Fibroblast of the conjunctiva (primary cell): Measurements from ENCODE around the gene CCDC175.

Source experiments
- DNase-seq: peaks from one replicate; pipeline ENCODE4 v3.0.0-alpha.2; 2010; ENCODE audit warnings: low read depth

Gene CCDC175

GRCh38 chr14:59576332-59577294 lies at the start of gene CCDC175:
Gene CCDC175 (minus strand): TSS chr14:59576812. CDS start chr14:59576775, 37 bp downstream.
- DNase-seq: peak; percentile 71

GRCh38 chr14:59622631-59623030 lies 46.0 kb upstream of the CCDC175 start:
- DNase-seq: no peak

GRCh38 chr14:59619061-59619460 lies 42.4 kb upstream of the CCDC175 start:
- DNase-seq: no peak

- DNase-seq: no peak
Measured at GRCh38 chr14:59601056-59601455, 24.4 kb upstream of the CCDC175 start.

- no peak for DNase-seq
Measured at GRCh38 chr14:59600211-59600945, 23.8 kb upstream of the CCDC175 start.

GRCh38 chr14:59595071-59595470 lies 18.5 kb upstream of the CCDC175 start:
- no peak for DNase-seq

- no peak for DNase-seq
Measured at GRCh38 chr14:59591641-59592370, 15.2 kb upstream of the CCDC175 start.

- DNase-seq: no peak
Measured at GRCh38 chr14:59588101-59588500, 11.5 kb upstream of the CCDC175 start.

- peak; percentile 5 for DNase-seq
Measured at GRCh38 chr14:59585891-59586554, 9.4 kb upstream of the CCDC175 start.

GRCh38 chr14:59583755-59584154 lies 7.1 kb upstream of the CCDC175 start:
- no peak for DNase-seq

- no peak for DNase-seq
Measured at GRCh38 chr14:59582845-59583509, 6.4 kb upstream of the CCDC175 start.

GRCh38 chr14:59582161-59582560 lies 5.5 kb upstream of the CCDC175 start:
- DNase-seq: no peak

- DNase-seq: no peak
Measured at GRCh38 chr14:59580911-59581310, 4.3 kb upstream of the CCDC175 start.

GRCh38 chr14:59570122-59570521 lies 6.5 kb downstream of the CCDC175 start:
- DNase-seq: no peak

- DNase-seq: no peak
Measured at GRCh38 chr14:59566725-59567124, 9.9 kb downstream of the CCDC175 start.

- DNase-seq: no peak
Measured at GRCh38 chr14:59566296-59566695, 10.3 kb downstream of the CCDC175 start.

- DNase-seq: no peak
Measured at GRCh38 chr14:59565087-59565486, 11.5 kb downstream of the CCDC175 start.

- DNase-seq: no peak
Measured at GRCh38 chr14:59564366-59564765, 12.2 kb downstream of the CCDC175 start.

GRCh38 chr14:59547310-59547709 lies 29.3 kb downstream of the CCDC175 start:
- no peak for DNase-seq

GRCh38 chr14:59543873-59544272 lies 32.7 kb downstream of the CCDC175 start:
- DNase-seq: no peak

GRCh38 chr14:59541731-59542130 lies 34.9 kb downstream of the CCDC175 start:
- no peak for DNase-seq
